Measurements from ENCODE around the gene PPP1R3F.

Gene PPP1R3F, protein sequence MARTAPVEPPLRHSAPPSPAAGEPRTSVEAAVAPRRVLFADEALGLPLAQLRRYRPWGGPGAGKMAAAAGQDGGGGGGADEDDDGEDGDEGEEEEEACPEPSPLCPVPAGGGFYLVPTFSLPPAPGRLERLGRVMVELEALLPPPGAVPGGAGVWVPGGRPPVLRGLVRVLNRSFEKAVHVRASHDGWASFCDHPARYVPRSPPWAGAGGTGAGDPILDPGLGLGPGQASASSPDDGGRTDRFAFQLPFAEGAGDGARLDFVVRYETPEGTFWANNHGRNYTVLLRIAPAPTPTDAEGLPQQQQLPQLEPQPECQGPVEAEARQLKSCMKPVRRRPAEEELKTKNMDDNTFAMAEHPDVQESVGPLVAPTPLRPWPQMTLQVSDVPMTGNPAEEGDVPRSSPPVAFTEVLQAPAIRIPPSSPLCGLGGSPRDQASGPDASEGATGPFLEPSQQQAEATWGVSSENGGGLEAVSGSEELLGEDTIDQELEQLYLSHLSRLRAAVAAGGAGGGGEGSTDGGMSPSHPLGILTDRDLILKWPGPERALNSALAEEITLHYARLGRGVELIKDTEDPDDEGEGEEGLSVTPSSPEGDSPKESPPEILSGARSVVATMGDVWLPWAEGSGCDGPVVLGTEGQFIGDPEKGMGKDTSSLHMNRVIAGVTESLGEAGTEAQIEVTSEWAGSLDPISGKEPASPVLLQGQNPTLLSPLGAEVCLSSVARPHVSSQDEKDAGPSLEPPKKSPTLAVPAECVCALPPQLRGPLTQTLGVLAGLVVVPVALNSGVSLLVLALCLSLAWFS

DNA sequence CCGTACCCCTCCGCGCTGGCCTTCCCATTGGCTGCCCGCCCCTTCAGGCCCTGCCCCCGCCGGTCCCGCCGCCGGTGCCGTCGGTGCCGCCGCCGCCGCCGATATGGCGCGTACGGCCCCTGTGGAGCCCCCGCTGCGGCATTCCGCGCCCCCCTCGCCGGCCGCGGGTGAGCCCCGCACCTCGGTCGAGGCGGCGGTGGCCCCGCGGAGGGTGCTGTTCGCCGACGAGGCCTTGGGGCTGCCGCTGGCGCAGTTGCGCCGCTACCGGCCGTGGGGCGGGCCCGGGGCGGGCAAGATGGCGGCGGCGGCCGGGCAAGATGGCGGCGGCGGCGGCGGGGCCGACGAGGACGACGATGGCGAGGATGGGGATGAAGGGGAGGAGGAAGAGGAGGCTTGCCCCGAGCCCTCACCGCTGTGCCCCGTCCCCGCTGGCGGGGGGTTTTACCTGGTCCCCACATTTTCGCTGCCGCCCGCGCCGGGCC, at the start of gene PPP1R3F:
Gene PPP1R3F (plus strand): TSS at position 27 of the 482 bp plus-strand sequence. CDS start 77 bp downstream, at position 104.
- DNase-seq (ENCODE audit: low spot score), result no peak

DNA sequence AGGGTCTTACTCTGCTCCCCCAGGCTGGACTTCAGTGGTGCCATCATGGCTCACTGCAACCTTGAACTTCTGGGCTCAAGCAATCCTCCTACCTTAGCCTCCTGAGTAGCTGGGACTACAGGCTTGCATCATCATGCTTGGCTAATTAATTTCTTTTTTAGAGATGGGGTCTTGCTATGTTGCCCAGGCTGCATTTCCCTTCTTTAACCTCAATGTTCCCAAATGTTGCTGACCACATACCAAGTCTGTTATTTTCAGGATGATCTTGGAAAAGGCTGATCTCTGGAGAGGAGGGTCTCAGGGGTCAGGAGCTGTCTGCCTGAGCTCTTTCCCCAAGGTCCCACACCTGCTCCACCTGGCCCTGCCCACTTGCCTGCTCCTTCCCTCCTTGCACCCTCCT, 49.5 kb upstream of the PPP1R3F start:
- no peak for DNase-seq (ENCODE audit: low spot score)

DNA sequence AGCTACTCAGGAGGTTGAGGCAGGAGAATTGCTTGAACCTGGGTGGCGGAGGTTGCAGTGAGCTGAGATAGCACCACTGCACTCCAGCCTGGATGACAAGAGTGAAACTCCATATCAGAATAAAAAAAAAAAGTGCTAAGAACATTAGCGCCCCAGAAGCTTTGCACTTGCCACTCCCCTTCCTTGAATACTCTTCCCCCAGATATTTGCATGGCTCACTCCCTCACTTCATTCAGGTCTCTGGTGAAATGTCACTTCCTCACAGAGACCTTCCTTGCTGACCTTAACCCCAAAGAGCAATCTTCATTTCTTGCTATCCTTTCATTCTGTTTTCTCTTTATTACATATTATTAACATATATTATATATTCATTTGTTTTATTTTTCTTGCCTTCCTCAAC, 47.7 kb upstream of the PPP1R3F start:
- DNase-seq (ENCODE audit: low spot score), result no peak

DNA sequence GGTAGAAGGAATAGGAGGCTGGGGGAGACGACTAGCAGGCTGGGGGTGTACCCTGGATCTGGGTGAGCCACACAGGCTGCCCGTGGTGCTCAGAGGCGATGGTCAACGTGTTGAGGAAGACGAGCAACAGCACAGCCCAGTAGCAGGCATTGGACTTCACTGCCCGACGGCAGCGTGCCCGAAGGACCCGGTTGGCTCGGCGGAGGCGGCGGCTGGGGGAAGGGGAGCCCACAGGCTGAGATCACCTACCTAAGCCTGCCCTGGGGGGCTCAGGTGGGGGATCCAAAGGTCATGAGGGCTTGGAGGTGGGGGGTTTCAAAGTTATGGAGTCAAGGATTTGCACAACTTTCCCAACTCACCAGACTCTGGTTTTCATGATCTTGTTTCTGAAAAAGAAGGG, 43.7 kb upstream of the PPP1R3F start:
- DNase-seq (ENCODE audit: low spot score), result no peak

DNA sequence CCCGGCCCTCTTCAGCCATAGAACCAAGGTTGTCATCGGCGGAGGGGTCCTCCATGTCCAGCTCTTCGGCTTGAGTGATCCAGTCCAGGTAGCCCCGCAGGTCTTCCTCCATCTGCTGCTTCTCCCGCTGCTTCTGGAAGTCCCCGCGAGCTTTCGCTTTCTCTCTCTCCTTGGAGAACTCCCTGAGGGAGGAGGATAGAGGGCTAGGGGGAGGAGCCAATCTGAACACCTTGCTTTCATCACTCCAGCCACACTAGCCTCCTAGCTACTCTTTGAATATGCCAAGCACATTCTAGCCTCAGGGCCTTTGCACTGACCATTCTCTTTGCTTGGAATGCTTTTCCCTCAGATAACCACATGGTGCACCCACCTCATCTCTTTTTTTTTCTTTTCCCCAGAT, 42.6 kb upstream of the PPP1R3F start:
- no peak for DNase-seq (ENCODE audit: low spot score)

DNA sequence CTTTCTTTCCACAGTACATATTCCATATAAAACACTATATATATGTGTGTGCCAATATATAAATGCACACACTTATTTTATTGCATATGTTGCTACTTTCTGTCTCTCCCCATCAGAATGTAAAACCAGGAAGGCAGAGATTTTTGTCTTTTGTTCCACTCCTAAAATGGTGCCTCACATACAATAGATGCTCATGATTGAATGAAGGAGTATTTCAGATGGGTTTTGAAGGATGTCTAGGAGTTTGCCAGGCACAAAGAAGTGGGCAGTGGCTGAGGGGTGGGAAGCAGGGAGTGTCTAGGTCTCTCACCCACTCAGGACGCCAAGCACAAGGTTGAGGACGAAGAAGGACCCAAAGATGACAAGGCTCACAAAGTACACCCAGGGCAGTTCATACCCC, 41.9 kb upstream of the PPP1R3F start:
- no peak for DNase-seq (ENCODE audit: low spot score)

DNA sequence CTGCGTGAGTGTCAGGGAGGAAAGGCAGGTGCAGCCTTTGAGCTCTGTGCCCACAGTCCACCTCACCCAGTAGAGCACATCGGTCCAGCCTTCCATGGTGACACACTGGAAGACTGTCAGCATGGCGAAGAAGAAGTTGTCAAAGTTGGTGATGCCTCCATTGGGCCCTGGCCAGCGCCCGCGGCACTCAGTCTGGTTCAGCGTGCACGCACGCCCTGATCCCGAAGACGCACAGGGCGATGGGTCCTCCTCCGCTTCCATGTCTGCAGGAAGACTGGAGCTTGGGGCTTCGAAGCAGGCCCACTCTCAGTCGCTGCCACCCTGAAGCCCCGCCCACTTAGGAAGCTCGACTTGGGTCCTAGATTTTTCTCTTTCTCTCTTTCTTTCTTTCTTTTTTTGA, 41.4 kb upstream of the PPP1R3F start:
- DNase-seq (ENCODE audit: low spot score), result no peak

DNA sequence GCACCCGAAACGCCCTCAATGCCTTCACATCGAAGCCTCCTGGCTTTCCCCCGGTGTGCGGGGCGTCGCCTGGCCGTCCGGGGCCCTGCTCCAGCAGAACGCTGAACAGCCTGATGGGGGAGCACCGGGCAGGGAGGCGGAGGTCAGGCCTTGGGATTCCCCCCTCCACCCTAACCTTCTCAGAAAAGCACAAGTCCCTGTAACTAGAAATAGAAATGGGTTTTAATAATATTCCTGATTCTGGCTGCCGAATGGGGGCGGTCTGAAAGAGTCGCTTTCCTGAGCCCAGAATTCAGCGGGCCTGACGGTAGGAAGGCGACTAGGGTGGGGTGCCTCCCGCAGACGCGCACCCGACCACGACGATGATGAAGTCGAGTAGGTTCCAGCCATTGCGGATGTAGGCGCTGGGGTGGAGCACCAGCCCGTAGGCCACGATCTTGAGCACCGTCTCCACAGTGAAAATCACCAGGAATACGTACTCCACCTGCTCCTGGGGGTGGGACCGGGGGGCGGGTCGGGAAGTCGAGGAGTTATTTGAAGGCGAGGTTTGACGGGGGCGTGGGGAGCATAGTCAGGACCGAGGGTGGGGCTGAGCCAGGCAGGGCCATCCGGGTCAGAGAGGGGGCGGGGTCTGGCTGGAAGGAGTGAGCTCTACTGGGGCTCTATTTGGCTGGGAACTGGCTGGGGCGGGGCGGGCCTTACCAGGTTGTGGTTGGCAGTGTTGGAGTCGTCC, 38.9 kb upstream of the PPP1R3F start:
- DNase-seq (ENCODE audit: low spot score), result peak; percentile 66

DNA sequence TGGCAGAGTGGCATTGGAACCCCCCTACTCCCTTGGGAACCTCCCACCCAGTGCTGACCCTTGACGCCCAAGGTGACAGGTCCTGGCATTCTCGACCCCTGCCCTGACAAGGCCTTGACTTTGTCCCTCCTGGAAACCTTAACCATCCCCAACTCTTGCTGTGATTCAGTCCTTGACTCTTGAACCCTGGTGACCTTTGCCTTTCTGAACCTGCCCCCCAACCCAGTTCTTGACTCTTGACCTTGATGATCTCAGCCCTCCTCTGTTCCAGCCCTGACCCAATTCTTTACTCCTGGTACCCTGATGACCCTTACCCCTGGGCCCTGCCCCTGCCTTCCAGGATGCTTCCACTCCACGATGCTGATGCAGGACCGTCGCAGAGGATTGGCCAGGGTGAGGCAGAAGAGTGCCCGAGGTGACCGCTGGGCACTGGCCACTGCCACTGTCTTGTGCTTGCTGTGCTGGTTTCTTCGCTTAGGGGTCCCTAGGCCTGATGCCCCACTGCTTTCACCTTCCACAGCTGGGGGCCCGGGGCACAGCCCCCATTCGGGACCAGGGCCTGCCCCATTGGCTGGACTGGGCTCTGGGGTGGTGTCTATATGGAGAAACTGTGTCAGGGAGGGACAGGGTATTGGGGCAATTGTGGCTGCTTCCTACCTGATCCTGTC, 38.1 kb upstream of the PPP1R3F start:
- DNase-seq (ENCODE audit: low spot score), result no peak

DNA sequence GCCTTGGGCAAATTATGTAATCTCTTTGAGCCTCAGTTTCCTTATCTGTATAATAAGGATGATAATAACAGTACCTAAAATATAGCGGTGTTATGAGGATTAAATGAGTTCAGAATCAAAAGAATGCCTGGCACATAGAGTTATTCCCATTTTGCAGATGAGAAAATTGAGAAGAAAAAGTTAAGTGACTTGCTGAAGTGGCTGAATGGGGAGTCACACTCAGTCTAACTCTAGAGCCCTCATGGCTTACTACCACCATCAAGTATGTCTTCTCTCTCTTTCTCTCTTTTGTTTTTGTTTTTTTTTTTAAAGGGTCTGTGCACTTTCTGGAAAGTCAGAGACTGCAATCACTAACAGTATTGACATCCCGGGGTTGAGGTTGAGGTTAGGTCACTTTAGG, 37.1 kb upstream of the PPP1R3F start:
- no peak for DNase-seq (ENCODE audit: low spot score)

DNA sequence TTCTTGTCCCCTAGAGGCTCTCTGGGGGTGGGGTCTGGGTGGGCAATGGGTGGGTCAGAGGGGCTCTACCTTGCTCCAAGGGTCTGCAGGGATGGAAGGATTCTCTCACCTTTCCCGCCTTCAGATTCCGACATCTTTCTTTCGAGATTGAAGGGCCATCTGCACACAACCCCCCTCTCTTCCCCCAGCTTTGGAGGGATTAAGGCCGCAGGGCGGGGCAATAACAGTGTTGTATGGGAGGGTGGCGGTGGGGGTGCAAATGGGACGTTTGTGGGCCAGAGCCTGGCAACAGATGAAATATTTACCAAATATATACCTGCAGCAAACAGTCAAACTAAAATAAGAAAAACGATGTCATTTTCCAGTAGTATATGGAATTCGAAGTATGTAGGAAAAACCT, 36.4 kb upstream of the PPP1R3F start, which contains the start of gene CACNA1F:
Gene CACNA1F (minus strand): TSS at position 165 of the 400 bp plus-strand sequence. CDS start 31 bp downstream, at position 134.
- no peak for DNase-seq (ENCODE audit: low spot score)

DNA sequence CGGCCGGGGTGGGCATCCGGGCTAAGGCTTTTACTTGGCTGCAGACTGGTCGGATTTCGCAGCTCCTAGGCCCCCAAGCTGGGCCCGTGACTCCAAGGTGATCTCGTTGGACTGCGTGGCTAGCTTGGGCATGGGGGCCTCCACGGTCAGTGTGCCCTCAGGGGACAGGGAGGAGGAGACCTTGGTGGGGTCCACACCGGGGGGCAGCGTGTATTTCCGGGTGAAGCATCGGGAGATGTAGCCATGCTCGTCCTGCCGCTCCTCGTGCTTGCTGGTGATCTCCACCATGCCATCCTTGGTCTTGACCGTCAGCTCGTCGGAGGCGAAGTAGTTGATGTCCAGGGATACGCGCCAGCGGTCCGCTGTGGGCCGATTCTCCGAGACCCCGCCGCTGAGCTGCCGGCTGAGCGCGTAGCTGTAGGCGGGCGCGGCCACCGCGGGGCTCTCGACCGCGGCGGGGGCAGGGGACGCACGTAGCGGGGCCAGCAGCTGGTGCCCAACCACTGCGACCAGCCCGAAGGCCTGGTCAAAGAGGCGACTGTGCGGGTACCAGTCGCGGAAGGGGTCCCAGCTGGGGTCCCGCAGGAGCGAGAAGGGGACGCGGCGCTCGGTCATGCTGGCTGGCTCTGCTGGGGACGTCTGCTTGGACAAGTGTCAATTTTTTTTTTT, 35.6 kb upstream of the PPP1R3F start:
- DNase-seq (ENCODE audit: low spot score), result no peak

DNA sequence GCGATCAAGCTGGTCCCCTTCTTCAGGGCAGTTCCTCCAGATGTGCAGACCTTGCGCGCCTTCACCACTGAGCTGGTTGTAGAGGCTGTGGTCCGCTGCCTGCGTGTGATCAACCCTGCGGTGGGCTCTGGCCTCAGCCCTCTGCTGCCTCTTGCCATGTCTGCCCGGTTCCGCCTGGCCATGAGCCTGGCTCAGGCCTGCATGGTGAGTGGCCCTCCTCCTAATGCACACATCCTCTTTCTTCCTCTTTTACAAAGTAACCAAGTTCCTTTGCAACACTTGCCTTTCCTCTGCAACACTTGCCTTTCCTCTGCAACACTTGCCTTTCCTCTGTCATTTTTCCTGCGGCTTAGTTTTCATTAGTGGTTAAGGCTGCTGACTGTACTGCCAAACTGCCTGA, 32.5 kb upstream of the PPP1R3F start:
- no peak for DNase-seq (ENCODE audit: low spot score)

DNA sequence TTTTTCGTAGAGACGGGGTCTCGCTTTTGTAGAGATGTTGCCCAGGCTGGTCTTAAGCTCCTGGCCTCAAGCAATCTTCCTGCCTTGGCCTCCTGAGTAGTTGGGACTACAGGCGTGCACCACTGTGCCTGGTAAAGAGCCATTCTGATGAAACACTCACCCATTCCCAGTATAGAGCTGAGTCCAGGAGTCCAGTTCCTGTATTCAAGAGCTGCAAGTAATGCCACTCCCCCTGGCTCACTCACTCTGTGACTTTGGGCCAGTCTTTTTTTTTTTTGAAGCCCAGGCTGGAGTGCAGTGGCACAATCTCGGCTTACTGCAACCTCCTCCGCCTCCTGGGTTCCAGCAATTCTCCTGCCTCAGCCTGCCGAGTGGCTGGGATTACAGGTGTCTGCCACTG, 30.9 kb upstream of the PPP1R3F start:
- DNase-seq (ENCODE audit: low spot score), result no peak

DNA sequence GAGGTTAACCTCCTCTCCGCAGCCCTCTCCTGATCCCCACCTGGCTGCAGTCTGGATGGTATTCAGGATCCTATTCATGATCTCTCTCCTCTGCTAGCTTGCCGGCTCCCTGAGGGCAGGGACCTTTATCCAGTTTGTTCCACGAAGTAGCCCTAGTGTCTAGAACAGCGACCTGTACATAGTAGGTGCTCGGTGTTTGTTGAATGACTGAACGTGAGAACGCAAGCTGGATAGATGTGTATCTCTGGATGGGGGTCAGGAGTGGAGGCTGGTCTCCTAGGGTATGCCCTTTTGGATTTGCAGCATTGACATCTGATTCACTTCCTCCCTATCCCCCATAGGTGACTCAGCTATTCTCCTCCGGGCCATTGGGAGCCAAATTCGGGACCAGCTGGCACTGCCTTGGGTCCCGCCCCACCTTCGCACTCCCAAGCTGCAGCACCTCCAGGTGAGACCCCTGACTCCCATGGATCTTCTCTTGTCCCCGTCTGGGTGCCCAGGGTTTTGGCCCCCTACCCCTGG, 27.0 kb upstream of the PPP1R3F start:
- DNase-seq (ENCODE audit: low spot score), result no peak

DNA sequence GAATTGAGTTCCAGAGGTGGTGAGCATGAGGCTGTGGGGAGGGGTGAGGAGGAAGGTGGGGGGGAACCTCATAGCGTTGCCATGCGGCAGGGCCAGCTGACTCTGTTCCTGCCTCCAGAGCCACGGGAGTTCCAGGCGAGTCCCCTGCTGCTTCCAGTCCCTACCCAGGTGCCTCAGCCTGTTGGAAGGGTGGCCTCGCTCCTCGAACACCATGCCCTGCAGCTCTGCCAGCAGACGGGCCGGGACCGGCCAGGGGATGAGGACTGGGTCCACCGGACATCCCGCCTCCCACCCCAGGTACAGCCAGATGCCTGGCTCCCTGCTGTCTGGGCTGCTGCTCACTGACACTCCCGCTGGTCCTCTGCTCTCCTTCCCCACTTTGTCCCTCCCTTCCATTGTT, 26.4 kb upstream of the PPP1R3F start:
- DNase-seq (ENCODE audit: low spot score), result no peak

DNA sequence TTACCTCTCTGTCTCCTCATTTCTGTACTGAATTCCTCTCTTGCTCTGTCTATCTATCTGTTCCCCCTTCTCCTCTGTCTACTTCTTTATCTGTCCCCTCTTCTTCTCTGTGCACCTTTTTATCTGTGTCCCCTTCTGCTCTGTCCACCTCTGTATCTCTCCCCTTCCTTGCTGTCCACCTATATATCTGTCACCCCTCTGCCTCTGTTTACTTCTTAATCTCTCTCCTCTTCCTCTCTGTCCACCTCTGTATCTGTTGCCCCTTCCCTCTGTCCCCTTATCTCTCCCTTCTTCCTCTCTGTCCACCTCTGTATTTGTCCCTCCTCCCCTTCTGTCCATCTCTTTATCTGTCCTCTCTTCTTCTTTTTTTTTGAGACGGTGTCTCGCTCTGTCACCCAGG, 25.4 kb upstream of the PPP1R3F start:
- no peak for DNase-seq (ENCODE audit: low spot score)

DNA sequence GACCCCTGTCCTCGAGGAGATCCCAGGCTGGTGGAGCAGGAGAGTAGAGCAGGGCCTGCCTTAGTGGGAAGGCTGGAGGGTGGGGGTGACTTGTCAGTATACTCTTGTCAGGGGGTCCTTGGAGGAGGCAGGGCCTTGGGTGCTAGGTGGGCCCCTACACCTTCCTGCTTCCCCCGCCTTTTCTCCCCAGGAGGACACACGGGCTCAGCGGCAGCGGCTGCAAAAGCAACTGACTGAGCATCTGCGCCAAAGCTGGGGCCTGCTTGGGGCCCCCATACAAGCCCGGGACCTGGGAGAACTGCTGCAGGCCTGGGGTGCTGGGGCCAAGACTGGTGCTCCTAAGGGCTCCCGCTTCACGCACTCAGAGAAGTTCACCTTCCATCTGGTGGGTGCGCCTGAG, 23.1 kb upstream of the PPP1R3F start:
- no peak for DNase-seq (ENCODE audit: low spot score)

DNA sequence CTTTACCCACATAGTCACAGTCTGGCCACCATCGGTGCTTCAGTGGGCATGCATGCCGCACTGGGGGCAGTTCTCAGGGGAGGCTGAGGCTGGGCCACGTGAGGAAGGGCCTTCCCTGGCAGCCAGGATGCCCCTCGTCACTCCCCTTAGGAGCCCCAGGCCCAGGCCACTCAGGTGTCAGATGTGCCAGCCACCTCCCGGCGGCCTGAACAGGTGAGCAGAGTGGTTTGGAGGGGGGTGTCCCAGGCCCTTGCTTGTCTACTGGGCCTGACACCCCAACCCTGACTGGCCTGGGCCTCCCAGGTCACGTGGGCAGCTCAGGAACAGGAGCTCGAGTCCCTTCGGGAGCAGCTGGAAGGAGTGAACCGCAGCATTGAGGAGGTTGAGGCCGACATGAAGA, 22.2 kb upstream of the PPP1R3F start:
- no peak for DNase-seq (ENCODE audit: low spot score)

DNA sequence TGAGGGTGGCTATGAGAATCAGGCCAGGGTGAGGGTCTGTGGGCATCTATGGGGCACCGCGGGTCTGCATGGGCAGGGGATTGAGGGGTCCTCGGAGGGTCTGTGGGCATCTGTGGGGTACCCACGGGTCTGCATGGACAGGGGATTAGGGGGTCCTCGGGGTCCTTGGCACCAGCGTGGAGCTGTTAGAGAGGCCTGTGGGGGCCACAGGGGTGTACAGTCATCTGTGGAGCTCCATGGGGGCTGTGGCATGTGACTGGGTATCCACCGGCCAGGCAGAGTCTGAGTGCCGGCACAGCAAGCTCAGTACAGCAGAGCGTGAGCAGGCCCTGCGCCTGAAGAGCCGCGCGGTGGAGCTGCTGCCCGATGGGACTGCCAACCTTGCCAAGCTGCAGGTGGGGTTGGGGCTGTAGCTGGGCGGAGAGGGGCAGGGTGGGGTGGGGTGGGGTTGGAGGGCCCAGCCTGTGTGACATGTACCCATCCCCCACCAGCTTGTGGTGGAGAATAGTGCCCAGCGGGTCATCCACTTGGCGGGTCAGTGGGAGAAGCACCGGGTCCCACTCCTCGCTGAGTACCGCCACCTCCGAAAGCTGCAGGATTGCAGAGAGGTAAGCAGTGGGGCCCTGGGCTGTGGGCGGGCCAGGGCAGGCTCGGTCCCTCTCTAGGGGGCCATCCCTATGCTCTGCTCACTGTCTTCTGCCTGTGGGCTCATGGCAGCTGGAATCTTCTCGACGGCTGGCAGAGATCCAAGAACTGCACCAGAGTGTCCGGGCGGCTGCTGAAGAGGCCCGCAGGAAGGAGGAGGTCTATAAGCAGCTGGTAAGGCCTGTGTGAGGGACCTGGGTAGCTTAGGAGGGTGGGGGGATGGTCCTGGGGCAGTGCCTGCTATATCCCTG, 21.4 kb upstream of the PPP1R3F start:
- no peak for DNase-seq (ENCODE audit: low spot score)
